HG02798 (cell line): ENCODE results near the gene ABLIM3.

Experiments used
- ATAC-seq: cut with Tn5 transposase; IDR thresholded peaks from one replicate; pipeline ENCODE4 v1.9.1; 2021; ENCODE audit warnings: mild to moderate bottlenecking; ENCODE audit not compliant: unreplicated experiment, poor library complexity

ABLIM3 gene

DNA sequence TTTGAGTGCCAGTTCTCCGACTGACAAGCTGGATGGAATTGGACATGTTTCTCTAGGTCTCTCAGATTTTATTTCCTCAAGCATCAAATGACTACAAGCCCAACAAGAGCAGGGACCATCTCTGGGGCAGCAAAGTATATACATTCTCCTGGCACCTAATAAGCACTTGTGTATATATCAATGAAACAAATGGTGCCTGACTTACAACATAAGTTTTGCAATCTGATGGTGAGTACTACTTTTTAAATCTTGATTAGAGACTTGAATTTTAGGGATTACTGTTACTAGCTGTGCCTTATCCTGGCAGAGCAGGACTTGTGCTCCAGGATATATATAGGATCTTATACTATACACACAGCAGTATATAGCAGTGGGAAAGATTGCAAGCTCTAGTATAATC, 8.8 kb upstream of the ABLIM3 start:
- ATAC-seq, result no peak

DNA sequence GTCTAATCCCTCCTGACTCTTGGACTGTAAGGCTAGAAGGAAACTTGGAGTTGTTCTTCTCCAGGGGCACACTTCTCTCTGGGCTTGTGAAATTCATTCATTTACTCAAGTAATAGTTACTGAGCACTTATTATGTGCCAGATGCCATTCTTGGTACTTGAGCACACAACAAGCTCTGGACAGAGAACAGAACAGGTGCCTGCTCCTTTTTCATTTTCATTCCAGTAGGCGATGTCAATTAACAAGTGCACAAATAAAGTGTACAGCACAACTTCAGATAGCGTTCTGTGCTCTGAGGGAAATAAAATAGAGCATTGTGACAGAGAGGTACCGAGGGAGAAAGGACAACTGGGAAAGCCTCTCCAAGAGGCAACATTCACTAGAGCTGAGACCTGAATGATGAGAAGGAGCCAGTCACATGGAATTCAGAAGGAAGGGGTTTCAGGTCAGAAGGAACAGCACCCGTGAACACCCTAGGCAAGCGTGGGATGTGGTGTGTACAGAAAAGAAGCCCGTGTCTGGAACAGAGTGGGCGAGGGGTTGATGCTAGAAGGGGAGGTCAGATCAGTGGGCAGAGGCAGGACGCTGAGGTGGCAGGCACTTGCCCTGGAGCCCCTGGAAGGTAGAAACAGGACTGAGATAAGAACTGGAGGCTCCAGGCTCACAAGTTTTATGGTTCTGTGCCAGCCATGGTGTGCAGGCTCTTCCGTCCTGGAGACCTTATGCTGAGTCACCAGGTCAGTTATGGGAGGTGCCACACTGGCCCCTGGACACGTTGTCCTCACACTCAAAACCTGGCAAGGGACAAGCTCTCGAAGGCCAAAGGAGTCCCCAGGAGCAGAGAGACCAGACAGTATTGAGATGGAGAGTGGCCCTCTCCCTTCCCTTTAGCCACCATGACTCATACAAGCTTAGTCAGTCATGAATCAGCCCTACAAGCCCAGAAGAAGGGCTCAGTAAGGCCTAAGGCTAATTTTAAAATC, 7.2 kb upstream of the ABLIM3 start:
- peak; percentile 42 for ATAC-seq

GRCh38 chr5:149134778-149135500, 6.4 kb upstream of the ABLIM3 start:
- ATAC-seq, result no peak

- no peak for ATAC-seq
Observed at GRCh38 chr5:149135536-149136201, 5.6 kb upstream of the ABLIM3 start.

- ATAC-seq, result no peak
Observed at GRCh38 chr5:149138182-149138923, 2.9 kb upstream of the ABLIM3 start.

DNA sequence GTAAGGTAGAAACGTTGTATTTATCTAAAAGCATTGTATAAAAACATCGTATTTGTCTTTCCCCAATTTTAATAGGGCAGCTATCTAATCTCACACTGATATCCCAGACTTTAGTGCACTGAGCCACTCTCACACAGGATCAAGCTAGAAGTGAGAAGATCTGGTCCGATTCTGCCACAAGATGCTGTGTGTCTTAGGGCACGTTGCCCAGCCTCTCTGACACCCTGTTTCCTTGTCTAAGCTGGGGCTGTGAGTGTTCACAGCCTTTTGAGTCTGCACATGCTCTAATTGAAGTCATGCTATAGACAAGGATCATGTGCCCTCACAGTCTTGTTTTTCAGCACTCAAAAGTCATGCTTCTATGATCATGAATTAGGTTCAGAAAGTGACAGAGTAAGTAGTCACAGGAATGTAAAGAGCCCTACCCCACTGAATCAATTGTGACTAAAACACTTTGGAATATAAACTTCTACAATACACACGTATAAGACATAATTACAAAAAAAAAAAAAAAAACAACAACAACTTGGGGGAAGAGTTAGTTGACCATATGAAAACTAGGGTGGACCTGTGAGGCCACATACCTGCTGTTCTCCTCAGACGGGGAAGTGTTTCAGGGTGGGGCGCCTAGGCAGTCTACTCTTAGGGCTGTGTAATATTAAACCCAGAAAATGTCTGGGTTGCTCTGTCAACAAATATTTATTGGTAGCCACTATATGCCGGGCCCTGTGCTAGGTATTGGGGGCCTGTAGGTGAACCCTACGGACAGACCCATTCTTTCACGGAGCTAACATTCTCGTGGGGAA, 893 bp upstream of the ABLIM3 start:
- ATAC-seq, result no peak

DNA sequence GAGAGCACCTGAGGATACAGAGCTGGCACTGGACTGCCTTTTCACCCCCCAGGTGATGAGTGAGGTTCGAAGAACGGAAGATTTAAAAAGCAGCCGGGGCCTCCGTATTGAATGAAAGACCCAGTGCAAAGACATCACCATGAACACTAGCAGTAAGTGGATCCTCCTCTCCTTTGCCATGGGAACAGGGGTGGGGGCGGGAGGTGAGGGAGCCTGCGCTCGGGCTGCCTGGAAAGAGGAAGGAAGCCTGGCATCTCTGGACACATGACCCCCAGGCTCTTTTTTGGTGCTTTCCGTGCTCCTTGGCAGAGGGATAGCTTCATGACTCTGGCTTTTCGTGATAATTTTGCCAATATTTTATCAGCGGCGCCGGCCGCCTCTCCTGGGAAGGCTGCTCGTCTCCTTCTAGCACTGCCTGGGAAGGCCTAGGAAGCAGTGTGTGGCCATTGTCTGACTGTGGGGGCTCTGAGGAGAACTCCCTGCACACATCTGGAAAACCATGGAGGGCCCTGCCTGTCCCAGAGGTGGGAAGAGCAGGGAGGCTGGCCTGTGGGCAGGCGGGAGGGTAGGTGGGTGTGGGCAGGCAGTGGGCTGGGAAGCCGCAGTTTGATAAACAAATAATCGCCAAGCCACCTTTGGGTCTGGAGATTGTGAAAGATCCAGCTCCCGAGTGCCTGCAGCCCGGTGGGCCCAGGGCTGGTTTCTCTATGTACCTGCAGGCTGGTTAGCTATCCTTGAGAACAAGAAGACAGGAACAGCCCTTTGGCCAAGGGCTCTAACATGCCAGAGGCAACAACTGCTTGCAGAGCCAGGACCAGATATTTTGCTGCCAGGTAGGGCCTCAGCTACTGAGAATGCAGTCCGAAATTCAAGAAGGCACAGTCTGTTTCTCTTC, 911 bp downstream of the ABLIM3 start:
- no peak for ATAC-seq

DNA sequence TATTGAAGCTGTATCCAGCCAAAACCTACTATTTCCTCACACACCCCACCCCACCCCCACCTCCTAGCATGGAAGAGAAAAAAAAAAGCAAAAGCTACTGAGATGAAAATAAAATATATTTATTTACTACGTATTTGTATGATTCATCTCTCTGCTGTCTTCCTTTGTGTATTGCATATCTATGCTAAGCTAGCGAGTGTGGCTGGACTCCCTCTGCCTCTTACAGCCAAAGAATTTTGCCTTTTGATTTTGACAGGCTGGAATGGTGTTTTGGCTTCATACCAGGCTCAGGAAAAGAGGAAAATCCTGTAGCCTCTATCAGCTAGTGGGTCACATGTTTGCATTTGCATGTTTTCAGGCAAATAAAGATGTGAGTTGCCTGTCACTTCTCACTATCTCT, 2.2 kb downstream of the ABLIM3 start:
- ATAC-seq, result no peak

DNA sequence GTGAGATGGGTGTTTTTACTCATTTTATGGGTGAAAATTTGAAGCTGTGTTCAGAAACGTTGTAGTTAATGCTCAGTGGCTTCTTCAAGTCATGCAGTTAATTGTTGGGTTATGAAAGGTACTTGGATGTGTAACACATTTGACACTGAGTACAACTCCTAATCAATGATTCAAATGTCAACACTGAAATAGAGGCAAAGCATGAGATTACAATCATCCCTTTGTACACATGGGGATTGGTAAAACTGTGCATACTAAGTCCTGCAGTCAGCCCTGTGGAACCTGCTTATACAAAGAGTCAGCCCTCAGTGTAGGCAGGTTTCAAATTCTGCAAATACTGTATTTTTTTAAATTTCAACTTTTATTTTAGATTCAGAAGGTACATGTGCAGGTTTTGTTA, 3.3 kb downstream of the ABLIM3 start:
- ATAC-seq, result no peak

- ATAC-seq, result no peak
Observed at GRCh38 chr5:149145138-149145537, 3.8 kb downstream of the ABLIM3 start.

GRCh38 chr5:149147676-149148075, 6.4 kb downstream of the ABLIM3 start:
- ATAC-seq, result no peak

DNA sequence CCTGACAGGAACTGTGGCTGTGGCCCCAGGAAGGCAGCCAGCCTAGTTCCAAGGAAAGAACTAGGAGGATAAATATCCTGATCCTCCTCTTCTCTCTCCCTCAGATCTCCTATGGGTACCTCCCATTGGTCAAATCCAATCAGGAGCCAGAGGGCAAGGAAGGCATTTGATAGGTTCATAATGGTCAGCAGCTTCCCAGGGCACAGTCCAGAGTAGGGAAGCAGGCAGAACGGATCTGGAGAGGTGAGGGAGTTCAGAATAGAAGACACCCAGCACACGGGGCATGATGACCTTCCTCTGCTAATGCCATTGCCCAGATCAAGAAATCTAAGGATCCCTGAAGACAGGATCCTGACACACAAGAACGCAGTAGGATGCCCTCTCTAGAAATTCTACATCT, 8.6 kb downstream of the ABLIM3 start:
- ATAC-seq, result no peak

GRCh38 chr5:149150457-149150856, 9.2 kb downstream of the ABLIM3 start:
- no peak for ATAC-seq

GRCh38 chr5:149151717-149152116, 10.4 kb downstream of the ABLIM3 start:
- no peak for ATAC-seq

DNA sequence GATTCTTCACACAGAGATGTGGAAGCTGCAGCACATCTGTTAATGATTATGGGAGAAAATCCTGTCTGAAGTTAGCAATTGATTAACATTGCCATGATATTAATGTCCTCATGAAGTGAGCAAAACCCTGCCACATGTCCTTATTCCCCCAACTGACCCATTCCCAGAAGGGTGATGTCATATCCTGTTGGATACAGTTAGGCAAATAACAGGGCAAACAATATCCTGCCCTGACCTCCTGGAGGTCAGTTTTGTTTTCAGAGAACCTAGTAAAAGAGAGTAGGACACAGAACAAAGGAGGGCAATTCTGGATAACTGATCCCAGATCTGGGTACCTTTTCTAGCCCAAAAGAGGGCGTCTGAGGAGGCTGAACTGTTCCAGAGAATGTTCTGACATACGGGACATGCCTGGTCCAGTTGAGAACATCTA, 11.0 kb downstream of the ABLIM3 start:
- ATAC-seq, result no peak

GRCh38 chr5:149153193-149153750, 12.0 kb downstream of the ABLIM3 start:
- no peak for ATAC-seq

DNA sequence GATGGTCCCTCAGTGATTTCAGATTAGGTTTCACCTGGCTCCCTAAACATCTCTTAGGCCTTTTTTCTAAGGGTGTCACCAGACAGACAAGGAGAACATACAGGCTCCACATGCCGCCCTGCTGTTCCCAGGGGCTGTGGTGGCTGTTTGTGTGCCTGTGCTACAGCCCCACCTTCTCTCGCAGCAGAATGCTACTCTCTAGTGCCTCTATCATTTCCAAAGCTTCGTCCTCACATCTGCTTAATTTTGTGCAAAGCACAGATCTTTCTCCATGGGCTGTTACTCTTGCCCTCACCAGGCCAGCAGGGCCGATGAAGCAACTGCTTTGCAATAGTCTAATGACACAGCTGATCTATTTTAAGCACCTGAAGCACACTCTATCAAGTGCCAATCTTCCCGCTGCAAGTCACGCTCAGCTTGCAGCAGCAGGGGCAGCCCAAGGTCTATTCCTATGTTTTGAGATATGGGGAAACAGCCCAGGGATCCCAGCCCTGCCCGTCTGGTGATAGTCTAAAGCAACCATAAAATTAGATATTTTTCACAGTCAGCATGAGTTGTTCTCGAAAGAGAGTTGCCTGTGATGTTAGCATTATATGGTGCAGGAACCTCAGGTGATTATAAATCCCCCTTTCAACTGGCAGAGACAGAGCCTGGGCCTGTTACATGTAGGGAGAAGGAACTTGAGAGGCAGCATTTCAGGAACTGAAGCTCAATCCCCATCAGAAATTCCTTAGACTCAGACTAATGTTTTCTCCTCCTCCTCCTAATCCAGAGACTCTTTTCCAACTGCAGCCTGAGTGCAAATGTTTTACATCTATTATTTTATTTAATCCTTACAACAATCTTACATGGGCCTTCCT, 12.7 kb downstream of the ABLIM3 start:
- ATAC-seq, result no peak
